Measurements from ENCODE around the gene NAALADL1. TPM values are rescaled to one million over a fixed set of nuclear protein-coding genes. Genes with fewer than 3 reads are reported as not detected.
"Not testable (repeated sequence)": the region's sequence is repeated elsewhere in the genome, so short reads cannot be mapped to it uniquely, and the experiment has no call there.

NAALADL1 gene
- polyA plus RNA-seq, 3 donors: 8.7 to 13.5 (median 11.3) TPM

- DNase-seq: no peak
Observed at GRCh38 chr11:65017937-65018336, 40.4 kb downstream of the NAALADL1 start.

- no peak for DNase-seq
Observed at GRCh38 chr11:65016705-65017104, 41.6 kb downstream of the NAALADL1 start.

- no peak for DNase-seq
Observed at GRCh38 chr11:65014726-65015227, 43.6 kb downstream of the NAALADL1 start.

- DNase-seq: peak; percentile 93
Observed at GRCh38 chr11:65013888-65014725, 44.2 kb downstream of the NAALADL1 start, which contains the start of gene ARL2. Gene ARL2 (plus strand): TSS chr11:65014160. CDS start chr11:65014208, 48 bp downstream.

GRCh38 chr11:65013130-65013887 lies 45.0 kb downstream of the NAALADL1 start:
- DNase-seq: peak; percentile 89

- no peak for DNase-seq
Observed at GRCh38 chr11:65008873-65009272, 49.5 kb downstream of the NAALADL1 start.

GRCh38 chr11:65008016-65008415 lies 50.3 kb downstream of the NAALADL1 start:
- DNase-seq: no peak

GRCh38 chr11:65003968-65004367 lies 54.4 kb downstream of the NAALADL1 start:
- not testable (repeated sequence) for DNase-seq

GRCh38 chr11:65003282-65003681 lies 55.1 kb downstream of the NAALADL1 start:
- DNase-seq: no peak

- DNase-seq: no peak
Observed at GRCh38 chr11:65002706-65003105, 55.6 kb downstream of the NAALADL1 start.

GRCh38 chr11:64999478-64999877 lies 58.9 kb downstream of the NAALADL1 start:
- DNase-seq: no peak

- DNase-seq: no peak
Observed at GRCh38 chr11:64998690-64999431, 59.5 kb downstream of the NAALADL1 start.

GRCh38 chr11:64998141-64998540 lies 60.2 kb downstream of the NAALADL1 start:
- DNase-seq: no peak

- peak; percentile 86 for DNase-seq
Observed at GRCh38 chr11:64996710-64997380, 61.5 kb downstream of the NAALADL1 start, which contains the start of gene BATF2. Gene BATF2 (minus strand): TSS chr11:64996971. CDS start chr11:64996914, 57 bp downstream.

- no peak for DNase-seq
Observed at GRCh38 chr11:64996327-64996709, 62.0 kb downstream of the NAALADL1 start.

Other genes starting within 250 kb of the NAALADL1 start
- 10 to 100 TPM; 44.7 to 49.1 (median 45.6) TPM for gene MEN1, start 248.0 kb downstream of the NAALADL1 start, polyA plus RNA-seq (ENCODE audit: insufficient read length in 3 of 3)
- gene CDC42BPG, start 213.9 kb downstream of the NAALADL1 start, polyA plus RNA-seq (ENCODE audit: insufficient read length in 3 of 3): 1 to 10 TPM; 6.0 to 8.1 (median 8.0) TPM
- 10 to 100 TPM; 61.6 to 73.4 (median 68.3) TPM for gene EHD1, start 179.9 kb downstream of the NAALADL1 start, polyA plus RNA-seq (ENCODE audit: insufficient read length in 3 of 3)
- gene ATG2A, start 141.3 kb downstream of the NAALADL1 start, polyA plus RNA-seq (ENCODE audit: insufficient read length in 3 of 3): 10 to 100 TPM; 21.7 to 24.1 (median 23.3) TPM
- gene PPP2R5B, start 133.9 kb downstream of the NAALADL1 start, polyA plus RNA-seq (ENCODE audit: insufficient read length in 3 of 3): 10 to 100 TPM; 14.7 to 18.4 (median 17.7) TPM
- 1 to 10 TPM; 2.0 to 3.7 (median 2.1) TPM for gene GPHA2, start 122.7 kb downstream of the NAALADL1 start, polyA plus RNA-seq (ENCODE audit: insufficient read length in 3 of 3)
- gene MAJIN, start 86.4 kb downstream of the NAALADL1 start, polyA plus RNA-seq (ENCODE audit: insufficient read length in 3 of 3): 1 to 10 TPM; 1.0 to 1.4 (median 1.3) TPM
- gene BATF2, start 61.6 kb downstream of the NAALADL1 start, polyA plus RNA-seq (ENCODE audit: insufficient read length in 3 of 3): 1 to 10 TPM; 3.1 to 3.2 (median 3.1) TPM
- gene ARL2, start 44.4 kb downstream of the NAALADL1 start, polyA plus RNA-seq (ENCODE audit: insufficient read length in 3 of 3): 10 to 100 TPM; 62.8 to 73.0 (median 71.0) TPM
- 10 to 100 TPM; 31.7 to 32.7 (median 32.0) TPM for gene SNX15, start 31.1 kb downstream of the NAALADL1 start, polyA plus RNA-seq (ENCODE audit: insufficient read length in 3 of 3)
- gene SAC3D1, start 17.3 kb downstream of the NAALADL1 start, polyA plus RNA-seq (ENCODE audit: insufficient read length in 3 of 3): 10 to 100 TPM; 14.1 to 18.2 (median 14.6) TPM
- gene CDCA5, start 25.5 kb upstream of the NAALADL1 start, polyA plus RNA-seq (ENCODE audit: insufficient read length in 3 of 3): 10 to 100 TPM; 18.3 to 23.6 (median 22.6) TPM
- gene ZFPL1, start 25.7 kb upstream of the NAALADL1 start, polyA plus RNA-seq (ENCODE audit: insufficient read length in 3 of 3): 10 to 100 TPM; 30.4 to 37.1 (median 35.4) TPM
- gene VPS51, start 37.7 kb upstream of the NAALADL1 start, polyA plus RNA-seq (ENCODE audit: insufficient read length in 3 of 3): 100 to 1,000 TPM; 120 to 154 (median 140) TPM
- gene TM7SF2, start 53.3 kb upstream of the NAALADL1 start, polyA plus RNA-seq (ENCODE audit: insufficient read length in 3 of 3): 100 to 1,000 TPM in 1 of 3 donors, 10 to 100 TPM in 2; 88.7 to 100 (median 97.5) TPM
- gene ZNHIT2, start 59.1 kb upstream of the NAALADL1 start, polyA plus RNA-seq (ENCODE audit: insufficient read length in 3 of 3): 10 to 100 TPM in 1 of 3 donors, 1 to 10 TPM in 2; 7.8 to 12.4 (median 9.9) TPM
- 100 to 1,000 TPM; 706 to 910 (median 772) TPM for gene FAU, start 63.6 kb upstream of the NAALADL1 start, polyA plus RNA-seq (ENCODE audit: insufficient read length in 3 of 3)
- 10 to 100 TPM; 58.8 to 63.2 (median 63.2) TPM for gene MRPL49, start 63.8 kb upstream of the NAALADL1 start, polyA plus RNA-seq (ENCODE audit: insufficient read length in 3 of 3)
- 10 to 100 TPM; 48.6 to 51.8 (median 49.6) TPM for gene SYVN1, start 76.0 kb upstream of the NAALADL1 start, polyA plus RNA-seq (ENCODE audit: insufficient read length in 3 of 3)
- gene SPDYC, start 111.7 kb upstream of the NAALADL1 start, polyA plus RNA-seq (ENCODE audit: insufficient read length in 3 of 3): under 1 TPM in 1 of 3 donors, not detected in 2; 0.17 TPM
- gene CAPN1, start 123.4 kb upstream of the NAALADL1 start, polyA plus RNA-seq (ENCODE audit: insufficient read length in 3 of 3): 100 to 1,000 TPM; 109 to 112 (median 109) TPM
- gene POLA2, start 203.4 kb upstream of the NAALADL1 start, polyA plus RNA-seq (ENCODE audit: insufficient read length in 3 of 3): 10 to 100 TPM; 27.6 to 35.0 (median 30.3) TPM